Raji (cell line): ENCODE results near the gene HAUS7.

Experiments used
- POLR2A ChIP-seq: IDR thresholded peaks from 2 replicates; pipeline ENCODE4 v1.6.1; 2011; ENCODE audit warnings: low read depth, low read length, control low read depth; ENCODE audit not compliant: insufficient read depth

HAUS7 gene

DNA sequence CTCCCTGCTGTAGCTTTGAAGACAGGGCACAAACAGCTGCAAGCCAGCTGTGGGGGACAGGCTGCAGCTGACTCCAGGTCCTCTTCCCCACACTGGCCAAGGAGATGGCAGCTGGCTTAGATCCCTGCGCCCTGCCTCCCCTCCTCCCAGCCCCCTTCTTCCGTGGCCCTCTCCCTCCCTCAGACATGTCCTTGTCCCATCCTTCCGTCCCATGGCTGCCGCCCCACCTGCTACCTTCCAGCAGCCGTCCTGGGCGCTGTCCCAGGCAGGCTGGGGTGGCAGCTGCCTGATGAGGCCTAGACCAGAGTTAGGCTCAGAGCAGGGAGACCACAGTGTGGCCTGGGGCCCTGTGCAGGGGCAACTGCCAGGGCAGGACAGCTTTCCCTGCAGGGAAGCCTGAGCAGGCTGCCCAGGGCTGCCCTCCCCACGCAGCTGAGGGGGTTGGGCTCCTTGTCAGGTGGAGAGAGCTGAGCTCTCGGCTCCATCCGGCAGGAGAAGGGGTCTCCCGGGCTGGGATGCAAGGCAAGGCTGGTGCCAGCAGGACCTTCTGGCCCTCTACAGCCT is 21.1 kb upstream of the HAUS7 start:
- no peak for TF ChIP-seq POLR2A

DNA sequence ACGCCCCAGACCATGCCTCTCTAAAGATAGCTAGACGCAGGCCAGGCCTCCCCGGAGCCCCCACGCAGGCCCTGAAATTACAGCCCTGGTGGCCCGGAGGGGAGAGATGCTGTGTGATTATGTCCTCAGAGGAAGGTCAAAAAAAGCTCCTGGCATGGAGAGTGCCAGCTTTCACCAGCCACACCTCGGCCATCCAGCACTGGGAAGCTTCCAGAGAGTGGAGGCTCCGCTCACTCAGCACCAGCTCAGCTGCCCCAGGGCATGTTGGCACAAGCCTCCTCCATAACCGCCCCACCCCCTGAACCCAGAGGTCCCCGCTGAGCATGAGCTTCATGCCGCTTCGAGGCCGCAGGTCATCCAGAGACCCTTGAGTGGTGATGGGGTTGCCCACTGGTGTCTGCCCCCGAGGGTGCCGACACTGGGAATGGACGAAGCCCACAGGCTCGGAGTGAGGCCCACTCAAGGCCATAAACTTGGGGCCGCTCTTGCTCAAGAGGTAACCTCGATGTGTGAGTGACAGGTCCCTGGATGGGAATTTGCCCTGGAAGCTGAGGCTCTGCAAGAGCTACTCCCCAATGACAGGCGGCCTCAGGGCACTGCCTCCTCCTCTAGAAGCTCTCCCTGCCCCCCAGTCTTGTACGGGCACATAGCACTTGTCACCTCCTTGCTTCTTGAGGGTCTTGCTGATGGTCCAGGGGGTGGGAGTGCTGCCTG is 20.0 kb upstream of the HAUS7 start:
- no peak for TF ChIP-seq POLR2A

DNA sequence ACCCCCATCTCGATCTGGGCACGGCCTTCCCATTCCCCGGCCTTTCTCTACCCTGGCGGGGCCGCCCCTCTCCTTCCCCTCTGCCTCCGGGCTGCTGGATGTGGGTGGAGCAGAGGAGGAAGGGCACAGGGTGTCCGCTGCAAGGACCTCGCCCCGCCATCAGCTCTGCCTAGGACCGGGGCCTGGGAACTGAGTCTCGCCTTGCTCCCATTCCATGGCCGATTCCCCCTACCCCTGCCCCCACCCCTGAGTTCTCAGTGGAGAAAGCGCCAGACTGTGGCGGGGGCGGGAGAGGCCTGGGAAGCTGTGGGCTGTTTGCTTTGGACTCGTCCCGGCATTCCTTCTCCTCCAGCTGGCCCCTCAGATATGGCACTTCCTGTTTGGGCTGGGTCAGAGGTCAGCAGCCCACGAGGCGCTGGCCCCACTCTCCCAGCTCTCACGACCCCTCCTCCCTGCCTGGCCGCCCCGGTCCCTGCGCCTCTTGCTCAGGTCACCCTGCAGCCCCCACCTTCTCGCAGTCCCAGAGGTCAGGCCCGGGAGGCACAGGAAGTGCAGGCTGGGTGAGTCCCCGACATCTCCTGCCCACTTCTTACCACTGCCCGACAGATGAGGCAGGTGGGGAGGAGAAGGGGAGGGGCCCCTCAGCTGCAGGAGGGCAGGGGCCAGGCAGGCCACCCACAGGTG is 18.0 kb upstream of the HAUS7 start:
- TF ChIP-seq POLR2A, result no peak

DNA sequence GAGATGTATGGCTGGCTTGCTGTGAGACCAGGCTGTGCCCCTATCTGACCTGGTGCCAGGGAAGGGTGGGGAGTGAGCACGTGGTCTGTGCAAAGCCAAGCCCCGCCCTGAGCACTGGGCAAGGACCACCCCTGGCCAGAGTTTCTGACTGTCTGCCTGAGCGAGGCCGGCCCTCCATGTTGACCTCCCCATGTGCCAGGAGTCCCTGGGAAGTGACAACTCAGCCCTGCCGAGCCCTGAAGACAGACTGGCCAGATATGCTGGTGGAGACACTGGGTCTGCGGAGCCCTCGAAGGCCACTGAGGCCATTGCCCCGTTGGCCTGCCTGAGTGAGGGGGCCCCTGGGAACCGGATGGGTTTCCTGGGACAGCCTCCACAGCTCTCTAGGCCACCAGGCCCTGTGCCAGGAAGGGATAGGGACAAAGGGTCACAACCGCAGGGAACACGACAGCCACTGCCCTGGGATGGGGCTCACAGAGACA is 17.3 kb upstream of the HAUS7 start:
- TF ChIP-seq POLR2A, result no peak

DNA sequence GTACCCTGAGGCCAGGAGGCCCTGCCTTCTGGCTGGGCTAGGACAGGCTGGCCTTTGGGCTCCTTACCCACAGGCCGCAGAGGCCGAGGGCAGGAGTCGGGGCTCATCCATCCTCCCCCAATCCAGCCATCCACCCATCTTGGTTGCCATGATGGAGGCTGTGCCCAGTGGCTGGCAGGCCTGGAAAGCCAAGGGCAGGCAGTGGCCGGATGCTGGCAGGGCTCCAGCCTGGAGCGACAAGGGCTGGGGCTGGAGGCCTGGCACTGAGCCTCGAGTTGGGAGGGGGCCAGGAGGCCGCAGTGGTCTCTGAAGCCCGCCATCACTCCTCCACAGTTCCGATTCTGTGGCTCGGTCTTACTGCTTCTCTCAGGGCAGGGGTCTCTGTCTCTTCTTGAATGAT is 15.8 kb upstream of the HAUS7 start:
- no peak for TF ChIP-seq POLR2A

DNA sequence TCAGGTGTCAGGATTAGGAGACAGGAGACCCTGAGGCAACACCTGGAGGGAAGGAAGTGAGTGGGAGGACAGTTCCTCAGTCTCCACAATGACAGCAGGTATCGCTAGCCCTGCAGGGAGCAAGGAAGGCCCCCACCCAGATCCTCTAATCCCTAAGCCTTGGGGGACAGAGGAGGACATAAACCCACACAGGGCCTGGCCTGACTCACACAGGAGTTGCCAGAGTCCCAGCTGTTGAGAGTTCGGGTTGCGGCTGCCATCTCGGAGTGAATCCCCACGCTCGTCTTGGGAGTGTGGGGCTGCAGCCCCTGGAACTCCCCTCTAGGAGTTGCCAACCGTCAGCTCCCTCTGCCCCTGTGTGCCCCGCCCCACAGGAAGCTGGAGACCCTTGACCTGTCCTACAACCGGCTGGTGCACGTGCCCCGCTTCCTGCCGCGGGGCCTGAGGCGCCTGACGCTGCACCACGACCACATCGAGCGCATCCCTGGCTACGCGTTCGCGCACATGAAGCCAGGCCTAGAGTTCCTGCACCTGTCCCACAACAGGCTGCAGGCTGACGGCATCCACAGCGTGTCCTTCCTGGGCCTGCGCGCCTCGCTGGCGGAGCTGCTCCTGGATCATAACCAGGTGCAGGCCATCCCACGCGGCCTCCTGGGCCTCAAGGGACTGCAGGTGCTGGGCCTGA is 15.2 kb upstream of the HAUS7 start:
- TF ChIP-seq POLR2A, result no peak

DNA sequence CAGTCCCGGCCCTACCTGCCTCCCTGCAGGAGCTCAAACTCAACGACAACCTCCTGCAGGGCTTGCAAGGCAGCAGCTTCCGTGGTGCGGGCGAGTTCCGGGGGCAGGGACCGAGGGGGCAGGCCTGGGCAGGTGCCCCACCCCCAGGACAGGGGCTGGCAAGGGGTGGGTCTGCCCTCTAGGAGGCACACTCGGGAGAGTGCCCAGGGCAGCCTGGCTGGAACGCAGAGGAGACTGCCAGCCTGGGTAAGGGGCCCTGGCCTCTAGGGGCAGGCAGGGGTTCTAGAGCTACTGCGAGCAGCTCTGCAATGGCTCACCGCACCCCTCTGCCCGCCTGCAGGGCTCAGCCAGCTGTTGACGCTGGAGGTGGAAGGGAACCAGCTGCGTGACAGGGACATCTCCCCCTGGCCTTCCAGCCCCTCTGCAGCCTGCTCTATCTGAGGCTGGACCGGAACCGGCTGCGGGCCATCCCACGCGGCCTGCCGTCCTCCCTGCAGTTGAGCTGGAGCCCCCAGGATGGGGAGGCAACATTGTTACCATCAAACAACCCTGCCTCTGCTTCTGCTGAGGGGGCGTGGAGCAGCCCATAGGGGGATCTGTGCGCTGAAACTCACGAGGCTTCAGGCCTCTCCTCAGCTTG is 12.1 kb upstream of the HAUS7 start:
- no peak for TF ChIP-seq POLR2A

DNA sequence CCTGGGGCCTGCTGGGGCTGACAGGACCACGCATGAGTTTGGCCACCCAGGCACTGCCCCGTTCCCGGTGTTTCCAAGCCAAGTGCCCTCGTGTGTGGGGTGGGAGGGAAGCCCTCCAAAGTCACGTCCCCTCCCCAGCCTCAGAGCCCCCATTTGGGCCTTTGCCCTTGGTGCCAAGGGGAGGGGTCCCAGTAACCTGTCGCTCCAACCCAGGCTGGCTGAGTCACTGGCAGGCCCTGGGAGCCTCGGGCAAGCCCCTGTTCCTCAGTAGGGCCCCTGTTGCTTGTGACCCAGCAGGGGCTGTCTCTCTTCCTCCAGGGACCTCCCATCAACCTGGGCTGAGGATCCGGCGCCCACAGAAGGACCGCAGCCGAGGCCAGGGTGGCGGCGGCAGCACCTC is 10.7 kb upstream of the HAUS7 start:
- no peak for TF ChIP-seq POLR2A

DNA sequence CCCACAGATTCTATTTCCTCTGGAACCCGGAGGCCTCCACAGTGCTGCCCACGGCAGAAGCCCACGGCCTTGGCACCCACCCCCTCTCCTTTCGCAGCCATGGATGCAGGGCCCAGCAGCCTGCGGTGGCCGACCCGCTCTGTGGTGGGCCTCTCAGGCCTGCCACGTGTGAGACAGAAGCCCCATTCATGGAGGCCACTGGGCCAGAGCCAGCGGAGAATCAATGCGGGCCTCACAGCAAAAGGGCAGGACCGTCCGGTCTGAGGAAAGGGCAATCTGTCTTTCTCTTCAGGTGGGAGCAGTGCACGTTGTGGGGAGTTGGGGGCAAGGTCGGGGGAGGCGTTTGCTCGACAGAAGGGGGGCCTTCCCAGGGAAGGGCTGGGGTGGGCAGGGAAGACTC is 8.4 kb upstream of the HAUS7 start:
- TF ChIP-seq POLR2A, result no peak

DNA sequence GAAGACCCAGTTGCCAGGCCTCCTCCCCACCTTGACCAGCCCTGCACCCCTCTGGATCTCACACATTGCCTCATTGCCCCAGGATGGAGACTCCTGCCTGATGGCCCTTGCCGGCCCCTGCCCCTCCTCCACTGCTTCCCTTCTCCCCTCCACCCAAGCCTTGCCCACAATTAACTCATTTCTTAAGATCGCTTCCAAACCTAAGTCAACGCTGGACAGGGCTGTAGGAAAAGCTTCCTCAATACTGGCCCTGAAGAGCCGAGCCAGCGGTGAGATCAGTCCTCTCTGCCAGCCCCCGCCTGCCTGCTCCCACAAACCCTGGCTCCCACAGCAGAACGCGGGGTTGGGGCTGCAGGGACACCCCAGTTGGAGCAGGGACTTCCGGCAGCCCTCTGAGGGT is 7.5 kb upstream of the HAUS7 start:
- no peak for TF ChIP-seq POLR2A

DNA sequence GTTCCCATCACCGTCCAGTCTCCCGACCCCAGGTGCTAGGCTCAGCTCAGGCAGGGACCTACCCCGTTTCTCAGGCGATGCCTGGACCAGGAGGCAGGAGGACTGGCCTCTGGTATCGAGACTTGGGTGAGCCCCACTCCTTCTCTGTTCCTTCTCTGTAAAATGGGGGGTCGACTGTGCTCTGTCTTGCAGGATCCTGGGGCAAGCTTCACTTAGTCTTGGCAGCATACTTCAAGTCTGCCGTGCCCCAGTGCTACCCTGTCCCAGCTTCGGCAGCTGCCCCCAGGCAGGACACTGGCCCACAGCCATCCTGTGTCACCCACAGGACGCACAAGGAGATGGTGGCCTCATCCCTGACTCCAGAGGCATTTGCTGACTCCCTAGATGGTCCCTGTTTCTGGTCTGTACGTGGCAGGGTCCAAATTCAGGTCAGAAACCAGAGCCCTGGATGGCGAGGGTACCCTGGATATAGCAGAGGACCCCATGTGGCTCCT is 7.0 kb upstream of the HAUS7 start:
- no peak for TF ChIP-seq POLR2A

DNA sequence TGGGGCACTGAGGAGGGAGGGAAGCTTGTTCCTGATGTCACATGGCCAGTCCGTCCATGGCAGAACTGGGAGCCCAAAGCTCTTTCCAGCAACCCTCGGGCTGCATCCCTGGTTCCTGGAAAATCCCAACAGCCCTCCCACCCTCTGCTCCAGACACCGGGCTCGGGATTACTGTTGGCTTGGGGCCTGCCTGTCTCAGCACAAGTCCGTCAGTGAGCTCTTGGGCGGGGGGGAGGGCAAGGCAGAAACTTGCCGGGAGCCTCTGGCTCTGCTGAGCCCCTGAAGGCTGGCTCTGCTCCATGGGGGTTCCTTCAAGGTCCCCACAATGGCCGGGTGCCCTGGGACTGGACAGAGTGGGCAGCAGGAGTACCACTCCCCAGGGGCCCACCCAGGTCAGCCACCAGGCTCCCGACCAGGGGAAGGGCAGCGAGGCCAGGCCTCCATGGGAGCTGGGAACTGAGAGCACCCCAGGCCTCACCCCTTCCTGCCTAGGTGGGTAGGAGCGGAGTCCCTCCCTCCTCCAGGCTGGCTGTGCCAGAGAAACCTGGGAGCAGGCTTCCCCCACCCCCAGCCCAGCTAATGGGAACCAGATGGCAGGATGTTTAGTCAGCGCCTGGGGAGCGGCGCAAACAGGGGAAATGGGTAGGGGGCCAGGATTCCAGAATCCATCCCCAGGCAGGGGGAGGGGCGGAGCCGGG is 6.4 kb upstream of the HAUS7 start:
- no peak for TF ChIP-seq POLR2A

DNA sequence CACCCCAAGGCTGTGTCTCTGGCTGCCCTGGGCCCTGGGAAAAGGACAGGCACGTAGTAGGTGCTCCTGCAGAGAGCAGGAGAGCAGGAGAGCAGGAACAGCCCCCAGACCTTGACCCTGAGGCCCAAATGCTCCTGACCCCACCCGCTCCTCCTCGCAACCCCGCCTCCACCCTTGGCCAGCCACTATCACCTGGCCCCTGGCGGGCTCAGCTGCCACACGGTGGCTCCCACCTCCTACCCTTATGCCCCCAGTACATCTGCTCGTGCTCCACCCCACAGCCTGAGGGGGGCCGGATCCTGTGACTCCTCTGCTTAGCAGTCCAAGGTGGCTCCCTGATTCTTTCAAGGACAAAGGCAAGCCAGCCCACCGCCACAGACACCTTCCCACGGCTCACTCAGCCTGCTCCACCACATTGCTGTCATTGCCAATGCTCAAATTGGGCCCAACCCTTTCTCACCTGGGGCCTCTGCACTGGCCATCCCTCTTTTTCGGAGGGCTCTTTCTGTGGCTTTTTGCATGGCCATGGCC is 5.4 kb upstream of the HAUS7 start:
- no peak for TF ChIP-seq POLR2A

DNA sequence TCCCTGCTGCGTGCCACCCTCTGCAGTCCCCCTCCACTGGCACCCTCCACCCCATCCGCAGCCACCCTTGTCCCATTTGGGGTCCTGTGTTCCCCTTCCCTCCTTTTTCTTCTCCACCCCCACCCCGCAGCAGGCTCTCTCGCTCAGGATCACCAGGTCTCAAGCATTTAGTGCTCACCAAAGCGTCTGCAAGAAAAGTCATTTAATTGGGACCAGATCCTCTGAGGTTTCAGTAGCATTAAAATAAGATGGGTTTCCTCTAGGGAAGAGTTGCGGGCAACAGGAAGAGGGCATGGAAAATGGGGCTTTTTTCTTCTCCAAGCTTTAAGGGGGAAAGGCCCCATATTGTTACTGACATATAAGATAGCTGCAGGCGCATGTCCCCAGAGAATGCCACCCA is 4.9 kb upstream of the HAUS7 start:
- no peak for TF ChIP-seq POLR2A
